ENCODE measurements around the gene ZNHIT1. TPM values are rescaled to one million over a fixed set of nuclear protein-coding genes. Genes with fewer than 3 reads are reported as not detected.
"Not testable (repeated sequence)": the region's sequence is repeated elsewhere in the genome, so short reads cannot be mapped to it uniquely, and the experiment has no call there.

The ZNHIT1 gene
- total and polyA plus RNA-seq, 5 donors from 2014 or later = 41.8 to 99.6 (median 76.8) TPM

GRCh38 chr7:101197991-101198390 is 20.0 kb upstream of the ZNHIT1 start:
- Mint-ChIP-seq H3K4me1 (peaks cover 0 to 2% (median 0%) of the 10 kb centered on the region in 4 donors), H3K9me3 (no peaks in the 10 kb centered on the region), H3K27ac (no peak overlapping the region), H3K4me3 (no peak overlapping the region), H3K27me3 (peaks cover 44% of the 10 kb centered on the region), H3K36me3 (no peaks in the 10 kb centered on the region)
- no peaks in the 10 kb centered on the region for H3K36me3 ChIP-seq (ENCODE audit: control insufficient read depth, insufficient read depth, low read length)
- peaks cover 4% of the 10 kb centered on the region for H3K4me1 ChIP-seq (ENCODE audit: control insufficient read depth, insufficient read depth, low read length, poor library complexity, severe bottlenecking)
- H3K9me3 ChIP-seq (ENCODE audit: control insufficient read depth in 2 of 2, low read length in 2 of 2) = no peaks in the 10 kb centered on the region
- DNase-seq = no peak
- ATAC-seq (ENCODE audit: low read depth in 2 of 2) = no peak
- no peak overlapping the region for H3K27ac ChIP-seq (ENCODE audit: insufficient read depth, low read length, poor library complexity, severe bottlenecking)
- no peak overlapping the region for H3K4me3 ChIP-seq (ENCODE audit: low read depth, low read length)
- no peaks in the 10 kb centered on the region for H3K27me3 ChIP-seq (ENCODE audit: control insufficient read depth, insufficient read depth, low read length)

- Histone ChIP-seq H3K27me3 (ENCODE audit: control insufficient read depth, insufficient read depth, low read length) (no peaks in the 10 kb centered on the region), H3K36me3 (ENCODE audit: control insufficient read depth, insufficient read depth, low read length) (no peaks in the 10 kb centered on the region), H3K4me3 (ENCODE audit: low read depth, low read length) (no peak overlapping the region), H3K9me3 (ENCODE audit: control insufficient read depth in 2 of 2, low read length in 2 of 2) (no peaks in the 10 kb centered on the region), H3K4me1 (ENCODE audit: control insufficient read depth, insufficient read depth, low read length, poor library complexity, severe bottlenecking) (peaks cover 4% of the 10 kb centered on the region), H3K27ac (ENCODE audit: insufficient read depth, low read length, poor library complexity, severe bottlenecking) (no peak overlapping the region)
- no peak for DNase-seq
- H3K27me3 Mint-ChIP-seq = peaks cover 47% of the 10 kb centered on the region
- H3K4me3 Mint-ChIP-seq = no peak overlapping the region
- H3K4me1 Mint-ChIP-seq = peaks cover 0 to 2% (median 0%) of the 10 kb centered on the region in 4 donors
- ATAC-seq (ENCODE audit: low read depth in 2 of 2) = no peak
- no peaks in the 10 kb centered on the region for H3K9me3 Mint-ChIP-seq
- H3K27ac Mint-ChIP-seq = no peak overlapping the region
- no peaks in the 10 kb centered on the region for H3K36me3 Mint-ChIP-seq
Observed at GRCh38 chr7:101198476-101198875, 19.5 kb upstream of the ZNHIT1 start.

- H3K27ac Mint-ChIP-seq; H3K4me3 Mint-ChIP-seq; H3K4me1 Mint-ChIP-seq; H3K4me3 ChIP-seq (ENCODE audit: low read depth, low read length); H3K9me3 ChIP-seq (ENCODE audit: control insufficient read depth in 2 of 2, low read length in 2 of 2); H3K36me3 ChIP-seq (ENCODE audit: control insufficient read depth, insufficient read depth, low read length); ATAC-seq (ENCODE audit: low read depth in 2 of 2); DNase-seq; H3K27me3 ChIP-seq (ENCODE audit: control insufficient read depth, insufficient read depth, low read length); H3K27ac ChIP-seq (ENCODE audit: insufficient read depth, low read length, poor library complexity, severe bottlenecking); H3K36me3 Mint-ChIP-seq; H3K9me3 Mint-ChIP-seq; H3K4me1 ChIP-seq (ENCODE audit: control insufficient read depth, insufficient read depth, low read length, poor library complexity, severe bottlenecking): not testable (repeated sequence)
- peaks cover 53% of the 10 kb centered on the region for H3K27me3 Mint-ChIP-seq
Observed at GRCh38 chr7:101199522-101199921, 18.4 kb upstream of the ZNHIT1 start.

- DNase-seq (no peak), ATAC-seq (ENCODE audit: low read depth in 2 of 2) (no peak)
- Histone ChIP-seq H3K4me3 (ENCODE audit: low read depth, low read length) (no peak overlapping the region), H3K27ac (ENCODE audit: insufficient read depth, low read length, poor library complexity, severe bottlenecking) (no peak overlapping the region), H3K9me3 (ENCODE audit: control insufficient read depth in 2 of 2, low read length in 2 of 2) (no peaks in the 10 kb centered on the region), H3K36me3 (ENCODE audit: control insufficient read depth, insufficient read depth, low read length) (no peaks in the 10 kb centered on the region), H3K27me3 (ENCODE audit: control insufficient read depth, insufficient read depth, low read length) (no peaks in the 10 kb centered on the region), H3K4me1 (ENCODE audit: control insufficient read depth, insufficient read depth, low read length, poor library complexity, severe bottlenecking) (peaks cover 4% of the 10 kb centered on the region)
- peaks cover 0 to 8% (median 3%) of the 10 kb centered on the region in 4 donors for H3K4me1 Mint-ChIP-seq
- peaks cover 46% of the 10 kb centered on the region for H3K27me3 Mint-ChIP-seq
- H3K9me3 Mint-ChIP-seq = peaks cover 0 to 2% (median 0%) of the 10 kb centered on the region in 7 donors
- H3K4me3 Mint-ChIP-seq = no peak overlapping the region
- no peak overlapping the region for H3K27ac Mint-ChIP-seq
- H3K36me3 Mint-ChIP-seq = no peaks in the 10 kb centered on the region
Observed at GRCh38 chr7:101200504-101200861, 17.5 kb upstream of the ZNHIT1 start.

- Histone ChIP-seq H3K36me3 (ENCODE audit: control insufficient read depth, insufficient read depth, low read length) (no peaks in the 10 kb centered on the region), H3K4me1 (ENCODE audit: control insufficient read depth, insufficient read depth, low read length, poor library complexity, severe bottlenecking) (peaks cover 4% of the 10 kb centered on the region), H3K27me3 (ENCODE audit: control insufficient read depth, insufficient read depth, low read length) (no peaks in the 10 kb centered on the region), H3K27ac (ENCODE audit: insufficient read depth, low read length, poor library complexity, severe bottlenecking) (no peak within 1 kb of the TSS), H3K4me3 (ENCODE audit: low read depth, low read length) (no peak within 1 kb of the TSS), H3K9me3 (ENCODE audit: control insufficient read depth in 2 of 2, low read length in 2 of 2) (no peaks in the 10 kb centered on the region)
- peaks cover 0 to 8% (median 3%) of the 10 kb centered on the region in 4 donors for H3K4me1 Mint-ChIP-seq
- H3K27ac Mint-ChIP-seq = no peak within 1 kb of the TSS
- H3K36me3 Mint-ChIP-seq = no peaks in the 10 kb centered on the region
- H3K27me3 Mint-ChIP-seq = peaks cover 46% of the 10 kb centered on the region
- peaks cover 0 to 2% (median 0%) of the 10 kb centered on the region in 7 donors for H3K9me3 Mint-ChIP-seq
- ATAC-seq (ENCODE audit: low read depth in 2 of 2) (no peak), DNase-seq (peak in 1 of 3 donors; percentile 14)
- no peak within 1 kb of the TSS for H3K4me3 Mint-ChIP-seq
Observed at GRCh38 chr7:101200862-101201599, 16.9 kb upstream of the ZNHIT1 start, which contains the start of gene MOGAT3. Gene MOGAT3, minus strand, starts transcription at chr7:101201036. Its CDS starts 182 bp downstream, at chr7:101200854.

- H3K9me3 Mint-ChIP-seq = peaks cover 0 to 2% (median 0%) of the 10 kb centered on the region in 7 donors
- H3K4me3 Mint-ChIP-seq = no peak overlapping the region
- no peaks in the 10 kb centered on the region for H3K36me3 ChIP-seq (ENCODE audit: control insufficient read depth, insufficient read depth, low read length)
- peaks cover 46% of the 10 kb centered on the region for H3K27me3 Mint-ChIP-seq
- H3K36me3 Mint-ChIP-seq = no peaks in the 10 kb centered on the region
- ATAC-seq (ENCODE audit: low read depth in 2 of 2) (peak in 1 of 2 donors; percentile 24), DNase-seq (no peak)
- no peak overlapping the region for H3K27ac Mint-ChIP-seq
- H3K4me1 ChIP-seq (ENCODE audit: control insufficient read depth, insufficient read depth, low read length, poor library complexity, severe bottlenecking) = peaks cover 4% of the 10 kb centered on the region
- H3K4me1 Mint-ChIP-seq = peaks cover 0 to 8% (median 3%) of the 10 kb centered on the region in 4 donors
- H3K27ac ChIP-seq (ENCODE audit: insufficient read depth, low read length, poor library complexity, severe bottlenecking) = no peak overlapping the region
- no peaks in the 10 kb centered on the region for H3K27me3 ChIP-seq (ENCODE audit: control insufficient read depth, insufficient read depth, low read length)
- no peaks in the 10 kb centered on the region for H3K9me3 ChIP-seq (ENCODE audit: control insufficient read depth in 2 of 2, low read length in 2 of 2)
- no peak overlapping the region for H3K4me3 ChIP-seq (ENCODE audit: low read depth, low read length)
Observed at GRCh38 chr7:101201695-101202602, 16.0 kb upstream of the ZNHIT1 start.

- no peak overlapping the region for H3K4me3 ChIP-seq (ENCODE audit: low read depth, low read length)
- H3K4me1 ChIP-seq (ENCODE audit: control insufficient read depth, insufficient read depth, low read length, poor library complexity, severe bottlenecking) = peaks cover 4% of the 10 kb centered on the region
- H3K36me3 Mint-ChIP-seq = no peaks in the 10 kb centered on the region
- H3K4me1 Mint-ChIP-seq = peaks cover 0 to 8% (median 3%) of the 10 kb centered on the region in 4 donors
- H3K4me3 Mint-ChIP-seq = no peak overlapping the region
- peaks cover 0 to 2% (median 0%) of the 10 kb centered on the region in 7 donors for H3K9me3 Mint-ChIP-seq
- no peaks in the 10 kb centered on the region for H3K27me3 ChIP-seq (ENCODE audit: control insufficient read depth, insufficient read depth, low read length)
- H3K9me3 ChIP-seq (ENCODE audit: control insufficient read depth in 2 of 2, low read length in 2 of 2) = no peaks in the 10 kb centered on the region
- H3K36me3 ChIP-seq (ENCODE audit: control insufficient read depth, insufficient read depth, low read length) = no peaks in the 10 kb centered on the region
- no peak for ATAC-seq (ENCODE audit: low read depth in 2 of 2)
- peaks cover 44% of the 10 kb centered on the region for H3K27me3 Mint-ChIP-seq
- DNase-seq = no peak
- H3K27ac ChIP-seq (ENCODE audit: insufficient read depth, low read length, poor library complexity, severe bottlenecking) = no peak overlapping the region
- H3K27ac Mint-ChIP-seq = no peak overlapping the region
Observed at GRCh38 chr7:101202603-101202918, 15.4 kb upstream of the ZNHIT1 start.

All from CD4-positive, CD25-positive, alpha-beta regulatory T cell (primary cell).